GM12801 (cell line): Measurements from ENCODE around the gene ADM5.

Experiments
- CTCF ChIP-seq: IDR thresholded peaks from one replicate; pipeline ENCODE4 v1.5.1; 2011; ENCODE audit warnings: control low read depth; ENCODE audit not compliant: insufficient read length; ENCODE audit errors: extremely low read depth

The ADM5 gene

GRCh38 chr19:49646586-49646985 is 42.8 kb upstream of the ADM5 start:
- TF ChIP-seq CTCF = no peak

- TF ChIP-seq CTCF = no peak
Measured at GRCh38 chr19:49651029-49651819, 38.2 kb upstream of the ADM5 start.

- TF ChIP-seq CTCF = no peak
Measured at GRCh38 chr19:49651820-49652550, 37.4 kb upstream of the ADM5 start.

GRCh38 chr19:49652551-49653465 is 36.6 kb upstream of the ADM5 start:
- no peak for TF ChIP-seq CTCF

GRCh38 chr19:49653466-49653806 is 36.0 kb upstream of the ADM5 start:
- TF ChIP-seq CTCF = no peak

GRCh38 chr19:49654581-49654980 is 34.8 kb upstream of the ADM5 start:
- TF ChIP-seq CTCF = no peak
